Colonic mucosa (tissue), 4 donors: ENCODE measurements around the gene DST. TPM values are rescaled to one million over a fixed set of nuclear protein-coding genes. Genes with fewer than 3 reads are reported as not detected.
A peak's percentile ranks its signal among the peaks of the same experiment; 100 is the strongest.

Source experiments
- DNase-seq: peaks from one replicate; pipeline ENCODE4 v3.0.0-alpha.2; 2020
- H3K27ac ChIP-seq: fragments of 200-600 bp; one replicate; pipeline ENCODE4 v1.8.0; 2021
- H3K27me3 ChIP-seq: fragments of 200-600 bp; one replicate; pipeline ENCODE4 v1.8.0; 2021
- H3K36me3 ChIP-seq: fragments of 200-600 bp; one replicate; pipeline ENCODE4 v1.8.0; 2021
- H3K4me1 ChIP-seq: fragments of 200-600 bp; one replicate; pipeline ENCODE4 v1.8.0; 2021; ENCODE audit warnings: mild to moderate bottlenecking
- H3K4me3 ChIP-seq: fragments of 200-600 bp; one replicate; pipeline ENCODE4 v1.8.0; 2021
- H3K9ac ChIP-seq, 2 donors: one replicate each; pipeline ENCODE4 v1.7.0; 2013; ENCODE audit warnings: control low read depth in 2 of 2, low read depth in 2 of 2, low read length in 2 of 2
- H3K9me3 ChIP-seq: fragments of 200-600 bp; one replicate; pipeline ENCODE4 v1.8.0; 2021
- CTCF ChIP-seq: fragments of 200-600 bp; IDR thresholded peaks from one replicate; pipeline ENCODE4 v1.8.0; 2022; ENCODE audit warnings: antibody characterized with exemption, mild to moderate bottlenecking
- intact Hi-C: fragments of 100-400 bp; cut with DNase I; formaldehyde crosslinking; loops from one replicate; pipeline ENCODE4 v1.14.1; 2022
- total RNA-seq, 2 donors: library from RNA; stranded (reverse); fragmentation: NEBNext Ultra II Directional in 1 of 2; extraction: Animal tissue kit (Norgen Biotek cat#: 25700) in 1 of 2; gene quantifications; one replicate each; pipeline ENCODE4 v1.2.1, GENCODE V29; 2021
- donor health status: healthy.
- donor health status: DM: no; HTN: no; CAD: no.
- donor health status: DM: no; HTN: no; CAD: no.

DST gene
- total RNA-seq, 2 donors from 2014 or later, result 115 to 197 TPM

DNA sequence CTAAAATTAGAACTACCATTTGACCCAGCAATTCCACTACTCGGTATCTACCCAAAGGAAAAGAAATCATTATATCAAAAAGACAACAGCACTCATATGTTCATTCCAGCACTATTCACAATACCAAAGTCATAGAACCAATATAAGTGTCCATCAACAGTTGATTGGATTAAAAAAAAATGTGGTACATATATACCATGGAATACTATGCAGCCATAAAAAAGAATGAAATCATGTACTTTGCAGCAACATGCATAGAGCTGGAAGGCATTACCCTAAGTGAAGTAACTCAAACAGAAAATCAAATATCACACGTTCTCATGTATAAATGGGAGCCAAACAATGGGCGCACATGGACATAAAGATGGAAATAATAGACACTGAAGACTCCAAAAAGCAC is 163.3 kb downstream of the DST start:
- Histone ChIP-seq H3K36me3 (no peaks in the 10 kb centered on the region), H3K9ac (no peak overlapping the region), H3K27me3 (no peaks in the 10 kb centered on the region), H3K9me3 (no peaks in the 10 kb centered on the region), H3K27ac (no peak overlapping the region), H3K4me1 (no peaks in the 10 kb centered on the region), H3K4me3 (no peak overlapping the region)
- no peak for TF ChIP-seq CTCF
- intact Hi-C loops, result no loop called here
- DNase-seq, result no peak

DNA sequence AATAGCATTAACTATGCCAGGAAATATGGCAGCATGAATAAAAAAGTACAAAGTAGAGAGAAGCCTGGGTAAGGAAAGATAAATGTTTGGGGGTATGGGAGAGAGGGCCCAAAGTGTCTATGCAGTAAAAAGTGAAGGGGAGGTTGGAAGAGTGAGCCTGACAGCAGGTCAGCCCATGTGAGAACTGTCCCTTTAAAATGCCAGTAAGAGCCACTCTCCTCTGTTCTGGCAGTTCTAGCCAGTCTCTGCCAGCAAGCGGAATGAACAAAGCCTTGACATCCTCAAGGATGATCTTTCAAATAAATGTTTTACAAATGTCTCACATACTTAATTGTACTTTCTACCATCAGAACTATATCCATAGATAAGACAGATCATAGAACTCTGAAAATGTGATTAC is 164.5 kb downstream of the DST start:
- no peak overlapping the region for H3K9ac ChIP-seq
- H3K27me3 ChIP-seq, result no peaks in the 10 kb centered on the region
- H3K9me3 ChIP-seq, result no peaks in the 10 kb centered on the region
- TF ChIP-seq CTCF, result no peak
- no peak for DNase-seq
- H3K4me1 ChIP-seq, result no peaks in the 10 kb centered on the region
- no peaks in the 10 kb centered on the region for H3K36me3 ChIP-seq
- no peak overlapping the region for H3K27ac ChIP-seq
- no peak overlapping the region for H3K4me3 ChIP-seq
- intact Hi-C loops, result no loop called here

DNA sequence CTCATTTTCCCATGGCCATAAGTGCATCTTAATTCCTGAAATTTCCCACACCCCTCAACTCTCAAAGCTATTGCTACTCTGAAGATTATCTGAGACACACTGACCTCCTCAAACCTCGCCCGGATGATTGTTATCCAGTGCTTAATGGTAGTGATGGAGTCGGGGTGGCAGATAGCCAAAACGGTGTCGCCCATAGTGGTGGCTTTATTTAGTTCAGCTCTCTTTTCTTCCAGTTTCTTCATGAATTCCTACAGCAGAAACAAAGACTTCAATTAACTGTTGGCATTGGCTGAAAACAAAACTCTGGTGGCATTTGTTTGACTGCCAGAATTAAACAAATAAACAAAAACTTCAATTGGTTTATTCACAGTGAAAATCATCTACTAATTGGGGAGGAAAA is 165.4 kb downstream of the DST start:
- H3K27ac ChIP-seq, result no peak overlapping the region

DNA sequence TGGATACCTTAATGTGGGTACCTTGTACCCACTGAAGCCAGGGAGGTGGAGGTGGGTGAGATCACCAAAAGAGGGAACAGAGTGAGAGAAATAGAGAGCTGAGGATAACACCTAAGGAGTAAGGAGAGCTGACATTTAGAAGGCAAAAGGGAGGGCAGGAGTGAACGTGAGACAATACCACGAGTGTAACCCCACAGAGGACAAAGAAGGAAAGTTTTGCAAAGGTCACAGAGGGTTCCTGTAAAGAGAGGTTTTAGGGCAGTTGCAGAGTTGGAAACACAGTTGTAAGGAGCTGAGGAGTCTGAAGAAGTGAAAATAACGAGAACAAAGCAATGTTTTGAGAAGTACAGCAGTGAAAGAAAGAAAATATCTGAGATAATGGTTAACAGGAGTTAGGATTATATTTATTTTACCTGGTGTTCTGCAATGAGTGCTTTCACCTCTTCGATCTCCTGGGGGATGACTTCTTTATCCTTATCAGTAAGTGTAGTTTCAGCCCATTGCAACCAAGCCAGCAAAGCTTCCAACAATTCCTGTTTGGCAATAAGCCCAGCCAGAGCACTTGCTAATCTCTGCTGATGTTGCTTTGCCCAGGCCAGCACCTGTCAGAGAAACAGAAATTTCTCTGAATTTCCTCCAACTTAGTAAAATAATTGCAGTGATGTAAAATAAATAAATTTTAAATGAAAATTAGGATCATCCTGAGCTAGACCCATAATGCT is 166.8 kb downstream of the DST start:
- Histone ChIP-seq H3K9me3 (no peaks in the 10 kb centered on the region), H3K4me1 (no peaks in the 10 kb centered on the region), H3K4me3 (no peak overlapping the region), H3K9ac (no peak overlapping the region), H3K36me3 (no peaks in the 10 kb centered on the region), H3K27me3 (no peaks in the 10 kb centered on the region), H3K27ac (no peak overlapping the region)
- intact Hi-C loops, result no loop called here
- no peak for TF ChIP-seq CTCF
- DNase-seq, result peak; percentile 29

More for the DNA sequence above, 165.4 kb downstream of the DST start:
- H3K27me3 ChIP-seq, result no peaks in the 10 kb centered on the region
- intact Hi-C loops, result no loop called here
- H3K4me3 ChIP-seq, result no peak overlapping the region
- no peaks in the 10 kb centered on the region for H3K4me1 ChIP-seq
- H3K36me3 ChIP-seq, result no peaks in the 10 kb centered on the region
- H3K9ac ChIP-seq, result no peak overlapping the region
- no peak for TF ChIP-seq CTCF
- DNase-seq, result no peak
- H3K9me3 ChIP-seq, result no peaks in the 10 kb centered on the region

DNA sequence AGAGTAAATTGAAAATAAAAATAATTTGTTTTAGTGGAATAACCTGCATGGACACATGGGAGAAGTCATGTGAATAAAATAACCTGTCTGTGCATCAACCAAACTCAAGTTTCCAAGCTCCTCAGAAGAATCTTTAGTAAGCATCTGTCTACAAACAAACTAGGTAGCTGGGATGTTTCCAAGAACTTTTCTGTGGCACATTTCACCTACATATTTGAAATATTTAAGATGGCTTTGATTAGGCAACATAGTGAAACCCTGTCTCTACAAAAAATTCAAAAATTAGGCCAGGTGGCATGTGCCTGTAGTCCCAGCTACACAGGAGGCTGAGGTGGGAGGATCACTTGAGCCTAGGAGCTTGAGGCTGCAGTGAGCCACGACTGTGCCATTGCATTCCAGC is 168.2 kb downstream of the DST start:
- no peak for DNase-seq
- Histone ChIP-seq H3K9ac (no peak overlapping the region), H3K4me3 (no peak overlapping the region), H3K4me1 (no peaks in the 10 kb centered on the region), H3K36me3 (no peaks in the 10 kb centered on the region), H3K9me3 (no peaks in the 10 kb centered on the region), H3K27me3 (no peaks in the 10 kb centered on the region), H3K27ac (no peak overlapping the region)
- intact Hi-C loops, result no loop called here
- no peak for TF ChIP-seq CTCF
